OCI-LY3 (cell line): Measurements from ENCODE around the gene NEIL1.

Source experiments
- EZH2phosphoT487 ChIP-seq: fragments of 200-600 bp; shearing (Covaris generic); IDR thresholded peaks from 2 replicates; pipeline ENCODE4 v1.6.1; 2018; ENCODE audit warnings: antibody characterized with exemption, mixed run types, low read depth
- TF ChIP-seq, protein P1 (sequence below): fragments of 200-600, 300-600 bp; sonication (generic); IDR thresholded peaks from 2 replicates; pipeline ENCODE4 v1.5.1; 2014; ENCODE audit warnings: antibody characterized with exemption, low read length, low read depth

DNA sequence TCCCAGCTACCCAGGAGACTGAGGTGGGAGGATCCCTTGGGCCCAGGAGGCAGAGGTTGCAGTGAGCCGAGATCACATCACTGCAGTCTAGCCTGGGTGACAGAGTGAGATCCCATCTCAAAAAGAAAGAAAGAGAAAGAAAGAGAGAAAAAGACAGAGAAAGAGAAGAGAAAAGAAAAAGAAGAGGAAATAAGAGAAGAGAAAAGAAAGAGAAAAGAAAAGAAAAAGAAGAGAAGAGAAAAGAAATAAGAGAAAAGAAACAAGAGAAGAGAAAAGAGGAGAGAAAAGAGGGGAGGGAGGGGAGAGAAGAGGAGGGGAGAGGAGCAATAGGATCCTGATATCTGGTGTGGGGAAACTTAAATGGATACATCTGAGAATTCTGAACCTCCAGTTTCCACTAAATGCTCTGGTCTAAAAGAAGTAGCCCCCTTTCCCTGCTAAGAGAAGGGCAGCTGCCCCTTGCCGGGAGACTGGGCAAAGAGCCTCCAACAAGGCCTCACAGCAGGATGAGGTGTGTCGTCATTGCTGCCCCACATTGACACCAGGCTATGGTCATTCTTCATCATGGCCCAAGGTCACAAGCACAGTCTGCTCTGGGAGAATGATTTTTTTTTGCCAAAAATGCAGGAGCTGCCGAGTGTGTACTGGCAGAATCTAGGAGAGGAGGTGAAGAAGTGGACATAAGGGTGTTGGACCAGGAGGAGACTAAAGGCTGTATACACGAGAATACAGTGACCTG, 32.1 kb upstream of the NEIL1 start:
- TF ChIP-seq, protein P1, sequence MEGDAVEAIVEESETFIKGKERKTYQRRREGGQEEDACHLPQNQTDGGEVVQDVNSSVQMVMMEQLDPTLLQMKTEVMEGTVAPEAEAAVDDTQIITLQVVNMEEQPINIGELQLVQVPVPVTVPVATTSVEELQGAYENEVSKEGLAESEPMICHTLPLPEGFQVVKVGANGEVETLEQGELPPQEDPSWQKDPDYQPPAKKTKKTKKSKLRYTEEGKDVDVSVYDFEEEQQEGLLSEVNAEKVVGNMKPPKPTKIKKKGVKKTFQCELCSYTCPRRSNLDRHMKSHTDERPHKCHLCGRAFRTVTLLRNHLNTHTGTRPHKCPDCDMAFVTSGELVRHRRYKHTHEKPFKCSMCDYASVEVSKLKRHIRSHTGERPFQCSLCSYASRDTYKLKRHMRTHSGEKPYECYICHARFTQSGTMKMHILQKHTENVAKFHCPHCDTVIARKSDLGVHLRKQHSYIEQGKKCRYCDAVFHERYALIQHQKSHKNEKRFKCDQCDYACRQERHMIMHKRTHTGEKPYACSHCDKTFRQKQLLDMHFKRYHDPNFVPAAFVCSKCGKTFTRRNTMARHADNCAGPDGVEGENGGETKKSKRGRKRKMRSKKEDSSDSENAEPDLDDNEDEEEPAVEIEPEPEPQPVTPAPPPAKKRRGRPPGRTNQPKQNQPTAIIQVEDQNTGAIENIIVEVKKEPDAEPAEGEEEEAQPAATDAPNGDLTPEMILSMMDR, result no peak
- TF ChIP-seq EZH2phosphoT487, result no peak
